IMR-90 (cell line): ENCODE results near the gene GPX1. TPM values are rescaled to one million over a fixed set of nuclear protein-coding genes. Genes with fewer than 3 reads are reported as not detected.

Experiments
- ATAC-seq: fragments of 200-7000 bp; cut with Tn5 transposase; 2 replicates; pipeline ENCODE4 v1.9.1; 2020; ENCODE audit warnings: low read depth, mild to moderate bottlenecking, moderate library complexity
- BruUV-seq: library from RNA; stranded (reverse); fragments of 400-500 nt; replicated peaks from 2 replicates; lab custom pipeline; 2021; lab: Mats Ljungman, UMichigan
- CTCF ChIA-PET: fragments of 300-600 bp; formaldehyde crosslinking; extraction: SDS; loops from one replicate; lab custom pipeline; 2021; ENCODE audit warnings: antibody characterized with exemption; lab: Yijun Ruan, JAX
- POLR2A ChIA-PET: fragments of 300-600 bp; sonication (Branson Sonifier 250); formaldehyde crosslinking; loops from one replicate; lab custom pipeline; 2022; ENCODE audit warnings: antibody characterized with exemption; ENCODE audit not compliant: unreplicated experiment; lab: Charles Lee
- DNase-seq: peaks from one replicate; pipeline ENCODE4 v3.0.0; 2013
- H2AFZ ChIP-seq: replicated peaks from 2 replicates; pipeline ENCODE3; 2013; ENCODE audit warnings: low read length, mild to moderate bottlenecking; ENCODE audit not compliant: poor library complexity
- H2AK5ac ChIP-seq: 2 replicates; pipeline ENCODE4 v1.6.1; 2013; ENCODE audit warnings: low read depth, low read length, inconsistent platforms
- H2AK9ac ChIP-seq: replicated peaks from 2 replicates; pipeline ENCODE3; 2013; ENCODE audit warnings: mild to moderate bottlenecking, low read depth, low read length, moderate library complexity; ENCODE audit not compliant: poor library complexity
- H2BK120ac ChIP-seq: 2 replicates; pipeline ENCODE4 v1.6.1; 2013; ENCODE audit warnings: low read depth, low read length, inconsistent platforms
- H2BK15ac ChIP-seq: 3 replicates; pipeline ENCODE4 v1.6.1; 2013; ENCODE audit warnings: low read depth, low read length, inconsistent platforms
- H2BK20ac ChIP-seq: 2 replicates; pipeline ENCODE4 v1.6.1; 2013; ENCODE audit warnings: low read depth, mild to moderate bottlenecking, inconsistent platforms, low read length, moderate library complexity
- H2BK5ac ChIP-seq: 2 replicates; pipeline ENCODE4 v1.6.1; 2013; ENCODE audit warnings: mild to moderate bottlenecking, low read depth, low read length, inconsistent platforms; ENCODE audit not compliant: poor library complexity, severe bottlenecking
- H3K14ac ChIP-seq: replicated peaks from 2 replicates; pipeline ENCODE4 v1.6.1; 2013; ENCODE audit warnings: low read depth, low read length, inconsistent platforms
- H3K18ac ChIP-seq: 2 replicates; pipeline ENCODE4 v1.6.1; 2013; ENCODE audit warnings: low read depth, low read length, control low read depth
- H3K23ac ChIP-seq: 2 replicates; pipeline ENCODE4 v1.6.1; 2013; ENCODE audit warnings: low read depth, low read length, inconsistent platforms
- H3K27ac ChIP-seq: 2 replicates; pipeline ENCODE4 v1.5.1; 2013; ENCODE audit warnings: mild to moderate bottlenecking, control low read depth, low read length; ENCODE audit not compliant: insufficient read depth
- H3K27me3 ChIP-seq: 2 replicates; pipeline ENCODE4 v1.6.1; 2013; ENCODE audit warnings: low read length; ENCODE audit not compliant: control insufficient read depth, insufficient read depth
- H3K36me3 ChIP-seq: 2 replicates; pipeline ENCODE4 v1.6.1; 2013; ENCODE audit warnings: low read length, mixed read lengths; ENCODE audit not compliant: control insufficient read depth, insufficient read depth
- H3K4ac ChIP-seq: 2 replicates; pipeline ENCODE4 v1.6.1; 2013; ENCODE audit warnings: low read depth, low read length, inconsistent platforms
- H3K4me1 ChIP-seq: 2 replicates; pipeline ENCODE4 v1.6.1; 2013; ENCODE audit warnings: low read length, mixed read lengths; ENCODE audit not compliant: control insufficient read depth, insufficient read depth
- H3K4me2 ChIP-seq: 2 replicates; pipeline ENCODE4 v1.6.1; 2013; ENCODE audit warnings: low read depth, mild to moderate bottlenecking, control low read depth, low read length, moderate library complexity
- H3K4me3 ChIP-seq: 2 replicates; pipeline ENCODE4 v1.5.1; 2013; ENCODE audit warnings: low read depth, mild to moderate bottlenecking, control low read depth, low read length, moderate library complexity; ENCODE audit not compliant: insufficient read depth
- H3K56ac ChIP-seq: 2 replicates; pipeline ENCODE4 v1.6.1; 2013; ENCODE audit warnings: low read length, inconsistent platforms; ENCODE audit not compliant: insufficient read depth; ENCODE audit errors: extremely low read depth
- H3K79me1 ChIP-seq, 2 experiments: 2 replicates each; pipeline ENCODE4 v1.6.1; 2013; ENCODE audit warnings: low read length in 2 of 2, inconsistent platforms in 1 of 2, low read depth in 1 of 2
- H3K9ac ChIP-seq: 2 replicates; pipeline ENCODE4 v1.6.1; 2013; ENCODE audit warnings: low read depth, low read length, control low read depth
- H3K9me1 ChIP-seq: 2 replicates; pipeline ENCODE4 v1.6.1; 2013; ENCODE audit warnings: low read length, inconsistent platforms; ENCODE audit not compliant: insufficient read depth
- H3K9me3 ChIP-seq: 2 replicates; pipeline ENCODE4 v1.6.1; 2013; ENCODE audit warnings: low read length; ENCODE audit not compliant: control insufficient read depth, insufficient read depth
- H4K20me1 ChIP-seq: 2 replicates; pipeline ENCODE4 v1.6.1; 2013; ENCODE audit warnings: low read length, inconsistent platforms; ENCODE audit not compliant: insufficient read depth
- H4K5ac ChIP-seq: 2 replicates; pipeline ENCODE4 v1.6.1; 2013; ENCODE audit warnings: mild to moderate bottlenecking, low read depth, low read length, control low read depth
- H4K8ac ChIP-seq, 2 experiments: 2 replicates each; pipeline ENCODE4 v1.6.1; 2013; ENCODE audit warnings: low read depth in 2 of 2, low read length in 2 of 2, control low read depth in 1 of 2, inconsistent platforms in 1 of 2
- H4K91ac ChIP-seq: 2 replicates; pipeline ENCODE4 v1.6.1; 2013; ENCODE audit warnings: low read depth, low read length, inconsistent platforms; ENCODE audit not compliant: insufficient read depth
- MAZ ChIP-seq: IDR thresholded peaks from 2 replicates; pipeline ENCODE4 v1.6.1; 2012; ENCODE audit warnings: low read depth, mild to moderate bottlenecking, low read length, improper control_type of control experiment, moderate library complexity, borderline replicate concordance
- WGBS, 2 experiments: methylation state at CpG; one replicate each; pipeline versions ENCODE4 v1.1.5 to v1.1.7; 2013; ENCODE audit warnings: missing lambda C conversion rate in 2 of 2; ENCODE audit not compliant: insufficient read length in 1 of 2; ENCODE audit errors: extremely low coverage in 2 of 2; 5-methylcytosine and 5-hydroxymethylcytosine counted together
- dilution Hi-C: fragments of 300-500 bp; cut with HindIII; formaldehyde crosslinking; loops from one replicate; pipeline ENCODE4 v1.14.3; 2018; ENCODE audit warnings: low sequenced_read_pairs; ENCODE audit not compliant: unreplicated experiment
- in situ Hi-C: fragments of 300-500 bp; cut with MboI; formaldehyde crosslinking; loops from 3 replicates; pipeline ENCODE4 v1.14.3; 2019; ENCODE audit warnings: low sequenced_read_pairs, inconsistent platforms, mixed read lengths
- intact Hi-C: fragments of 100-400 bp; cut with micrococcal nuclease; formaldehyde crosslinking; loops from 2 replicates; pipeline ENCODE4 v1.10.0; 2022
- polyA plus RNA-seq, 3 experiments: library from polyadenylated mRNA; depleted of rRNA; stranded (reverse); fragments of >200 nt; gene quantifications; 2 replicates each; pipeline ENCODE4 v1.2.3, GENCODE V29; 2012; ENCODE audit warnings: low replicate concordance in 1 of 3
- total RNA-seq: library from RNA; depleted of rRNA; stranded (reverse); fragments of >200 nt; gene quantifications from 2 replicates; pipeline ENCODE4 v1.2.3, GENCODE V29; 2012
- TF ChIP-seq, protein P1 (sequence below): conservative IDR thresholded peaks from 2 replicates; pipeline ENCODE4 v1.5.1; 2012; ENCODE audit warnings: mild to moderate bottlenecking, low read depth, low read length, improper control_type of control experiment
- TF ChIP-seq, protein P2 (sequence below): fragments of 150-350 bp; IDR thresholded peaks from 2 replicates; pipeline ENCODE4 v1.6.1; 2017; ENCODE audit warnings: mild to moderate bottlenecking, antibody characterized with exemption, low read length, low read depth
- TF ChIP-seq, protein P3 (sequence below): fragments of 150-350 bp; IDR thresholded peaks from 2 replicates; pipeline ENCODE4 v1.6.1; 2016; ENCODE audit warnings: low read depth, mild to moderate bottlenecking, low read length, moderate library complexity, borderline replicate concordance

GPX1 gene
- total and polyA plus RNA-seq, 2 of the 4 experiments (the other 2 are of a cell fraction), result 128 to 680 TPM

DNA sequence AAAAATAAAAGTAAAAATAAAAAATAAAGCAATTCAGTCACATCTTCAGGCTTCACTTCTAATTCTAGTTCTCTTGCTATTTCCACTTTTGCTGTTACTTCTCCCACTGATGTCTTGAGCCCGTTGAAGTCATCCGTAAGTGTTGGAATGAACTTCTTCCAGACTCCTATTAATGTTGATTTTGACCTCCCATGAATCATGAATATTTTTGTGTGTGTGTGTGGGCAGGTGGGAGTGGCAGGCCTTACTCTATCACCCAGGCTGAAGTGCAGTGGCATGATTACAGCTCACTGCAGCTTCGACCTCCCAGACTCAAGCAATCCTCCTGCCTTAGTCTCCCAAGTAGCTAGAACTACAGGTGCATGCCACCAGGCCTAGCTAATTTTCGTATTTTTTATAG is 29.0 kb downstream of the GPX1 start:
- H3K9me1 ChIP-seq, result peaks cover 7% of the 10 kb centered on the region; the same call in 1 of the 2 replicates
- no peak overlapping the region for H4K91ac ChIP-seq
- H4K8ac ChIP-seq, result no peak overlapping the region
- TF ChIP-seq, protein P1, sequence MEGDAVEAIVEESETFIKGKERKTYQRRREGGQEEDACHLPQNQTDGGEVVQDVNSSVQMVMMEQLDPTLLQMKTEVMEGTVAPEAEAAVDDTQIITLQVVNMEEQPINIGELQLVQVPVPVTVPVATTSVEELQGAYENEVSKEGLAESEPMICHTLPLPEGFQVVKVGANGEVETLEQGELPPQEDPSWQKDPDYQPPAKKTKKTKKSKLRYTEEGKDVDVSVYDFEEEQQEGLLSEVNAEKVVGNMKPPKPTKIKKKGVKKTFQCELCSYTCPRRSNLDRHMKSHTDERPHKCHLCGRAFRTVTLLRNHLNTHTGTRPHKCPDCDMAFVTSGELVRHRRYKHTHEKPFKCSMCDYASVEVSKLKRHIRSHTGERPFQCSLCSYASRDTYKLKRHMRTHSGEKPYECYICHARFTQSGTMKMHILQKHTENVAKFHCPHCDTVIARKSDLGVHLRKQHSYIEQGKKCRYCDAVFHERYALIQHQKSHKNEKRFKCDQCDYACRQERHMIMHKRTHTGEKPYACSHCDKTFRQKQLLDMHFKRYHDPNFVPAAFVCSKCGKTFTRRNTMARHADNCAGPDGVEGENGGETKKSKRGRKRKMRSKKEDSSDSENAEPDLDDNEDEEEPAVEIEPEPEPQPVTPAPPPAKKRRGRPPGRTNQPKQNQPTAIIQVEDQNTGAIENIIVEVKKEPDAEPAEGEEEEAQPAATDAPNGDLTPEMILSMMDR, result no peak
- TF ChIP-seq, protein P2, sequence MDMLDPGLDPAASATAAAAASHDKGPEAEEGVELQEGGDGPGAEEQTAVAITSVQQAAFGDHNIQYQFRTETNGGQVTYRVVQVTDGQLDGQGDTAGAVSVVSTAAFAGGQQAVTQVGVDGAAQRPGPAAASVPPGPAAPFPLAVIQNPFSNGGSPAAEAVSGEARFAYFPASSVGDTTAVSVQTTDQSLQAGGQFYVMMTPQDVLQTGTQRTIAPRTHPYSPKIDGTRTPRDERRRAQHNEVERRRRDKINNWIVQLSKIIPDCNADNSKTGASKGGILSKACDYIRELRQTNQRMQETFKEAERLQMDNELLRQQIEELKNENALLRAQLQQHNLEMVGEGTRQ, result no peak
- no peak for TF ChIP-seq MAZ
- TF ChIP-seq, protein P3, sequence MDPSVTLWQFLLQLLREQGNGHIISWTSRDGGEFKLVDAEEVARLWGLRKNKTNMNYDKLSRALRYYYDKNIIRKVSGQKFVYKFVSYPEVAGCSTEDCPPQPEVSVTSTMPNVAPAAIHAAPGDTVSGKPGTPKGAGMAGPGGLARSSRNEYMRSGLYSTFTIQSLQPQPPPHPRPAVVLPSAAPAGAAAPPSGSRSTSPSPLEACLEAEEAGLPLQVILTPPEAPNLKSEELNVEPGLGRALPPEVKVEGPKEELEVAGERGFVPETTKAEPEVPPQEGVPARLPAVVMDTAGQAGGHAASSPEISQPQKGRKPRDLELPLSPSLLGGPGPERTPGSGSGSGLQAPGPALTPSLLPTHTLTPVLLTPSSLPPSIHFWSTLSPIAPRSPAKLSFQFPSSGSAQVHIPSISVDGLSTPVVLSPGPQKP, result no peak
- H2BK5ac ChIP-seq, result no peak overlapping the region
- no peak overlapping the region for H3K14ac ChIP-seq
- H2BK15ac ChIP-seq, result no peak overlapping the region
- ChIA-PET POLR2A (no interaction called here), CTCF (no interaction called here)
- H3K27ac ChIP-seq, result no peak overlapping the region
- H3K4me3 ChIP-seq, result no peak overlapping the region
- no peaks in the 10 kb centered on the region for H3K27me3 ChIP-seq
- no peak overlapping the region for H4K5ac ChIP-seq
- H2BK20ac ChIP-seq, result no peak overlapping the region
- no peak overlapping the region for H3K4me2 ChIP-seq
- H3K9ac ChIP-seq, result no peak overlapping the region
- no peak overlapping the region for H3K4ac ChIP-seq
- peaks cover 23 to 51% of the 10 kb centered on the region in 2 experiments; a peak in 3 of 4 replicates for H3K79me1 ChIP-seq
- in situ Hi-C loops, result no loop called here
- H3K18ac ChIP-seq, result no peak overlapping the region
- H2BK120ac ChIP-seq, result no peak overlapping the region
- no peak overlapping the region for H2AK5ac ChIP-seq
- no peaks in the 10 kb centered on the region for H3K9me3 ChIP-seq
- H3K56ac ChIP-seq, result no peak overlapping the region
- dilution Hi-C loops, result no loop called here
- DNase-seq, result peak; percentile 46
- H3K36me3 ChIP-seq, result peaks cover 50% of the 10 kb centered on the region
- no peak overlapping the region for H2AFZ ChIP-seq
- peaks cover 2% of the 10 kb centered on the region; the same call in 1 of the 2 replicates for H3K4me1 ChIP-seq
- BruUV-seq, result no TSS peak
- no CpG with 5 or more reads among the region's 4 CpGs for WGBS, 2 experiments
- intact Hi-C loops, result no loop called here
- no peaks in the 10 kb centered on the region; the same call in 1 of the 2 replicates for H4K20me1 ChIP-seq
- no peak overlapping the region for H3K23ac ChIP-seq
- H2AK9ac ChIP-seq, result no peak overlapping the region
- ATAC-seq, result no peak
